Stimulated activated CD4-positive, alpha-beta T cell treated with anti-CD3 and anti-CD28 coated beads, Interleukin-4, amount 100 ng/mL, for 1 hour (primary cell): Measurements from ENCODE around the gene C16orf54.
"Not testable (repeated sequence)": the region's sequence is repeated elsewhere in the genome, so short reads cannot be mapped to it uniquely, and the experiment has no call there.

Source experiments
- DNase-seq: peaks from one replicate; pipeline ENCODE4 v3.0.0-alpha.2; 2020

Gene C16orf54

DNA sequence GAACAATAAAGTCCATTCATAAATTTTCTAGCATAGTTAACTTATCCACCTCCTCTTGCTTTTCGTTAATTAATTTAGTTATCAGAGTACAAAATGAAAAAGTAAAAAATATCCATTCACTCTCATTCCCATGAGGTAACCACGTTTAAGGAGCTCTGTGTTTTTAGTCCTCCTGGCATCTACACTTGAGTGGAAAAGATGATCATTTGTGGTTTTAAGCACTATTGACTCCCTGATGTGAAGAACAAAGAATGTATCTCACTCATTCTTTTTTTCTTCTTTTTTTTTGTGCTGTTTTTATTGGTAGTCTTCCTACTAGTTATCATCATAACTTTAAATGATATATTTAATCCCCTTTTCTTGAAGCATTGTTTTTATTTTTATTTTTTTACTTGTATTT lies 40.8 kb downstream of the C16orf54 start:
- DNase-seq = no peak

DNA sequence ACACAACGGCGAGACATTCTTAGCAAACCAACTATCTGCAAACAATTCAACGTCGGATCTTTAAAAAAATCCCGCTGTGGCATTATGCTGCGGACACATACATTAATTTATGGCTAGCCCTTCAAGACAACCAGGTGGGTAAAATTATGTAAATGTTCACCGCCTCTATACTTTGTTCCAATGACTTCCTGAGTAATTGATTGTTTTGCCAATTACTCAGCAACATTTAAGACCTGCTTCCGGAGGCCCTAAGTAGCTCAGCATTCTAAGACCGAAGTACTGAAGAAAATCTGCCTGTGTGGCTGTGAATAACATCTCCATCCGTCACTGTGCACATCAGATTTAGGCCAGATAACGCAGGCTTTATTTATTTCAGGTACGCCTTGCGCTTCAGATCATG lies 43.5 kb downstream of the C16orf54 start:
- no peak for DNase-seq

DNA sequence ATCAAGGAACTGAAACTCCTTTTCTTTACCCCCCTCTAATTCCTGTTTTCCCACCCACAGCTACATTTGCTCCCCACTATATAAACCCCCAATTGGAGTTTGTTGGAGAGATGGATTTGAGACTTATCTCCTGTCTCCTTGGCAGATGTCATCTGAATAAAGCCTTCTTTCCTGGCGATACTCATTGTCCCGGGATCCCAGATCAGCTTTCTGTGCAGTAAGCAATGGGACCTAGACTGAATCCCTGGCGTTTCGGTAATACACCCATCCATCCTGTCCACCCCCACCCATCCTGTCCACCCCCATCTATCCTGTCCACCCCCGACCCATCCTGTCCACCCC lies 44.6 kb downstream of the C16orf54 start:
- DNase-seq = no peak

DNA sequence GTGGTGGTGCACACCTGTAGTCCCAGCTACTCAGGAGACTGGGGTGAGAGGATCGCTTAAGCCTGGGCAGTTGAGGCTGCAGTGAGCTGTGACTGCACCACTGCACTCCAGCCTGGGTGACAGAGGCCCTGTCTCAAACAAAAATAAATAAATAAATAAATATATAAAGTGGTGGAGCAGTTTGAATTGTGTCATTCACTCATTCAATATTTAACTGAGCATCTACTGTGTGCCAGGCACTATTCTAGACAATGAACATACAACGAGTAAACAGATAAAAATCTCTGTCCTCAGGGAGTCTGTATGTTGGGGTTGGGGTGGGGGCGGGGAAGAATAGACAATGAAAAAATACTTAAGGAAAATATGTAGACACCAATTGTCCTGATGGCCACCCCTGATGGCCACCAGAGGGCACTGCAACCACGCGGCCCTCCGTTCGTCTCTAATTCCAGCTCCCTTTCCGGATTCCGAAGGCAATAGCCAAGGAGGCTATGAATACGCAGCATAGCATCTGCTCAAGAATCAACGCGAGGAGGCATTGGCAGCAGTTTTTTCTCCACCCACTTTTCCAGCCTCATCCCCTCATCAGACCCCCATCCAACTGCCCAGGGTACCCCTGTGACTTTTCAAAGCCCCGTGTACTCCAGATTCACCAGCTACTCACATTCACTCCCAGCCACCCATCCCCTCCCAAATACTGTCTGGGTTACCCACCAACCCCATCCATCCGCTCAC lies 45.4 kb downstream of the C16orf54 start:
- DNase-seq = peak; percentile 78

DNA sequence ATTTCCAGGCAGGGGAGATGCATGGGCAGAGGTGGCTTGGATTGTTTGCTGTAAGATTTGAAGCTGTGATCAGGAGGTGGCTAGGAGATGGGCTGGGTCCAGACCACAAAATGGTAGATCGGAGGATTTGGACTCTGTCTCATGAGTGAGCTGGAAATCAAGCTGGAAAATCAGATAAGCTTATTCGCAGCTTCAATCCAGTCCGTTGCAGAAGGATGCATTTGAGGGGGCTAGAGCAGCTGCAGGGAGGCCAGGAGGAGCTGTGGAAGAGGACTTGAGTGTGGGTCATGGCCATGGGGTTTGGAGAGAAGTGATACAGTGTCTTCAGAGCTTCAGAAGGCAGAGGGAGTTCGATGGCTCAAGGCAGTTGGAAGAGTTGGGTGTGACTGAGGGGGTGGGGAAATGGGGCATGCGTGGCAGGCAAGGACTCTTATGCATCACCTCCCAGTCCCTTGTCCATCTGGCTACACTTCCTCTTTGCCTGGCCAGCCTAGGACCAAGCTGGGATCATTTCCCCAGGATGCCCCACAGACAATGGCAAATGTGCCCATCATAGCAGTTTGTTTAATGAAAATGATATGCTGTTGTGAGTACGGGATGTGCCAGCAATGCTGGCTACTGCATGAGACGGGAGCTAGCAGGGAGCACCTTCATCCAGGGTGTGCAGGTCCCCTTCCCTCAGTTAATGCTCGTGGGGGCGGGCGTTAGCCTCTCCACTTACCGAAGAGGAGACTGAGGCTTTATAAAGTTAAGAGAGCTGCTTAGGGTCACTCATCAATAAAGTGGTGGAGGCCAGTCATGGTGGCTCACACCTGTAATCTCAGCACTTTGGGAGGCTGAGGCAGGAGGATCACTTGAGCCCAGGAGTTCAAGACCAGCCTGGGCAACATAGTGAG lies 46.2 kb downstream of the C16orf54 start:
- DNase-seq = no peak

DNA sequence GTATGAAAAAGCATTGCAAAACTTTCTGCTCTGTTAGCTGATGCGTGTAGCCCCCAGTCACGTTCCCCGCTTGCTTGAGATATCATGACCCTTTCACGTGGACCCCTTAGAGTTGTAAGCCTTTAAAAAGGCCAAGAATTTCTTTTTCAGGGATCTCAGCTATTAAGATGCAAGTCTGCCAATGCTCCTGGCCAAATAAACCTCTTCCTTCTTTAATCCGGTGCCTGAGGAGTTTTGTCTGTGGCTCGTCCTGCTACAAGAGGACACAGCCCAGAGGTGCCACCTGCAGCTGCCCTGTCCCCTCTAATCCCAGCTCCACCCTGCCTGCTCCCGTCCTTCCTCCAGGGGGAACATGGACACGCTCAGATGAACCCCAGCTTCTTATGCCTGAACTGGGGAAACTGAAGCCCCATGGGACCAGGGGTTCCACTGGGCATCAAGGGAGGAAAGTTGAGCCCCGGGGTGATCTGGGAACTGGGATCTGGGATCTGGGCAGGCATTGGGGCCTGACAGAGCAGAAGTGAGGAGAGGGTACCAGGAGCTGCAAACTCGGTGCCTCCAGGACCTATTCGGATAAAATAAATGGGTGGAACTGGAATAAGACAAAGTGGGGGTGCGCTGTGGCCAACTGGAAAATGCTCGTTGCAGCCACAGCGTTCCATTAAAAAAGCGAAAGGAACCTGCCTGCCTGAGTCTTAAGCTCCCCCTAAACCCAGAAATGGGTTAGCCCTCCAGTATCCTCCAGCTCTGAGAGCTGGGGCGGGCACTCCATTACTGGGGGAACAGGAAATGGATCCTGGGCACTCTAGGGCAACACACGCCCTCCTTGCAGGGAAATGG lies 47.1 kb downstream of the C16orf54 start:
- no peak for DNase-seq

DNA sequence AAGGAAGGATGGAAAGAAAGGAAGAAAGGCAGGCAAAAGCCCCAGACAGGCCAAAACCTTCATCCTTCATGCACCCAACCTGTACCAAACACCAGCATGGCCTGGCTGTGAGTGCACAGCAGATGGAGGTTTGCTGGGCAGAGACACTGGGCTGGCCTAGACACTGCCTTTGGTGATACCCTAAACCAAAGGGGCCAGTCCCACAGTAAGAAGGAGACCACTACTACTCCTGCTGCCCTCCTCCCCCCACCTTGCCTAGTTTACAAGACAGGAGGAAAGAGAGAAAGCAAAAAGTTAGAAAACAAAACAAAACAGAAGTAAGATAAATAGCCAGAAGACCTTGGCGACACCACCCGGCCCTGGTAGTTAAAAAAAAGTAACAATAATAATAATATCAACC lies 47.7 kb downstream of the C16orf54 start:
- no peak for DNase-seq

DNA sequence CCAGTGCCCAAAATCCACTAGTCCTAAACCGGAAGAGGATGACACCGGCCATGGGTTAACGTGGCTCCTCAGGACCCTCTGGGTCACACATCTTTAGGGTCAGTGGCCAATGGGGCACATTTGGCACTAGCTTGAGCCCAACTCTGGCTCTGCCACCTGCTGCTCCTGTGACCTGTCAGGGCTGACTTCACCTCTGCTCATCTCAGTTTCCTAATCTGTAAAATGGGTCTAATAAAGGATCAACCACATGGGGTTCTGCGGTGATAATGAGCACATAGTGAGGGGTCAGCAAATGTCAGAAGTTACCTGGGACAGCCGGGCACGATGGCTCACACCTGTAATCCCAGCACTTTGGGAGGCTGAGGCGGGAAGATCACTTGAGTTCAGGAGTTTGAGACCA lies 48.4 kb downstream of the C16orf54 start:
- no peak for DNase-seq

DNA sequence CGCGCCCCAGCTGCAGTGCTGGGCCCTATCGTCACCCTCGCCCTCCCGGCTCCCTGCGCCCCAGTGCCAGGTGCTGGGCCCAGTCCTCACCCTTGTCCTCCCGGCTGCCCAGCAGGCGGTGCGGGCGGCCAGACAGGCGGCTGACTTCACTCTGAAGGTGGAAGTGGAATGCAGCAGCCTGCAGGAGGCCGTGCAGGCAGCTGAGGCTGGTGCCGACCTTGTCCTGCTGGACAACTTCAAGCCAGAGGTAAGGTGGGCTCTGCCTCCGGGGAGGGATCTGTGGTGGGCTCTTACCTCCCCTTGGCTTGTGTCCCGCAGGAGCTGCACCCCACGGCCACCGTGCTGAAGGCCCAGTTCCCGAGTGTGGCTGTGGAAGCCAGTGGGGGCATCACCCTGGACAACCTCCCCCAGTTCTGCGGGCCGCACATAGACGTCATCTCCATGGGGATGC lies 48.9 kb downstream of the C16orf54 start:
- DNase-seq = no peak

DNA sequence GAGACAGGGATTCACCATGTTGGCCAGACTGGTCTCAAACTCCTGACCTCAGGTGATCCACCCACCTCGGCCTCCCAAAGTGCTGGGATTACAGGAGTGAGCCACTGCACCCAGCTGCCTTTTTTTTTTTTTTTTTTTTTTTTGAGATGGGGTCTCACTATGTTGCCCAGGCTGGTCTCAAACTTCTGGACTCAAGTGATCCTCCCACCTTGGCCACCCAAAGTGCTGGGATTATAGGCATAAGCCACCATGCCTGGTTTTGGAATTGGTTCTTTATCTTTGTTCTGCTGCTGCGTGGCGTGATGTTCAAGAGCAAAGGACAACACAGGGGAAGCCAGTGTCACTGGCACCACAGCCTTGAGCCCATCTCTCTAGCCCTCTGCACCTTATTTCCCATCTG lies 50.1 kb downstream of the C16orf54 start:
- DNase-seq = not testable (repeated sequence)

DNA sequence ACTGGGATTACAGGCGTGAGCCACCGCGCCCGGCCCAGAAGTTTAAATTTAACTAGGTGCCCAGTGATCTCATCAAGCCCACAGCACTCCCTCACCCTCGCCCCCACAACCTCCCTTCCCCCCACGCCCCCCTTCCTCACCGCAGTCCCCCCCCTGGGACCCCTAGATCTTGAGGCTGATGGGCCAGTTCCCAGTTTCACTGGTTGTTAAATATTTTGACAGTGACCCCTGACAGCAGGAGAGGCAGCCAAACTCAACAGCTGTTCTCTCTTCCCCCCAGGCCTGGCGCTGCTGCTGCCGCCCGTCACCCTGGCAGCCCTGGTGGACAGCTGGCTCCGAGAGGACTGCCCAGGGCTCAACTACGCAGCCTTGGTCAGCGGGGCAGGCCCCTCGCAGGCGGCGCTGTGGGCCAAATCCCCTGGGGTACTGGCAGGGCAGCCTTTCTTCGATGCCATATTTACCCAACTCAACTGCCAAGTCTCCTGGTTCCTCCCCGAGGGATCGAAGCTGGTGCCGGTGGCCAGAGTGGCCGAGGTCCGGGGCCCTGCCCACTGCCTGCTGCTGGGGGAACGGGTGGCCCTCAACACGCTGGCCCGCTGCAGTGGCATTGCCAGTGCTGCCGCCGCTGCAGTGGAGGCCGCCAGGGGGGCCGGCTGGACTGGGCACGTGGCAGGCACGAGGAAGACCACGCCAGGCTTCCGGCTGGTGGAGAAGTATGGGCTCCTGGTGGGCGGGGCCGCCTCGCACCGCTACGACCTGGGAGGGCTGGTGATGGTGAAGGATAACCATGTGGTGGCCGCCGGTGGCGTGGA lies 51.2 kb downstream of the C16orf54 start:
- DNase-seq = no peak

DNA sequence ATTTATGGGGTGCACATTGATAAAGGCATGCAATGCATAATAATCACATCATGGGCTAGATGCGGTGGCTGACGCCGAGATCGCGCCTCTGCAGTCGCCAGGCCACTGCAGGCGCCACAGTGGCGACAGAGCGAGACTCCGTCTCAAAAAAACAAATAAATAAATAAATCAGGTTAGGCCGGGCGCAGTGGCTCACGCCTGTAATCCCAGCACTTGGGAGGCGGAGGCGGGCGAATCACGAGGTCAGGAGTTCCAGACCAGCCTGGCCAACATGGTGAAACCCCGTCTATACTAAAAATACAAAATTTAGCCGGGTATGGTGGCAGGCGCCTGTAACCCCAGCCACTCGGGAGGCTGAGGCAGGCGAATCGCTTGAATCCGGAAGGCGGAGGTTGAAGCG lies 53.2 kb downstream of the C16orf54 start:
- not testable (repeated sequence) for DNase-seq
